Measurements from ENCODE around the gene FXYD2.

Gene FXYD2

GRCh38 chr11:117835576-117835975, 11.0 kb upstream of the FXYD2 start:
- POLR2A ChIA-PET: no interaction called here
- no peak overlapping the region for H3K27ac ChIP-seq (ENCODE audit: insufficient read depth in 1 of 2, low read depth in 1 of 2, low read length in 2 of 2, poor library complexity in 1 of 2, severe bottlenecking in 2 of 2)
- H3K27me3 ChIP-seq (replicated peaks in 2 of 5; ENCODE audit: control insufficient read depth in 4 of 5, insufficient read depth in 5 of 5, low read length in 4 of 5): no peaks in the 10 kb centered on the region

GRCh38 chr11:117834838-117835443, 10.4 kb upstream of the FXYD2 start:
- H3K4me1 ChIP-seq (ENCODE audit: control extremely low read depth in 1 of 4, control insufficient read depth in 4 of 4, insufficient read depth in 4 of 4, low read length in 3 of 4): peaks cover 0 to 48% (median 15%) of the 10 kb centered on the region in 4 experiments
- H3K4me3 ChIP-seq (ENCODE audit: control insufficient read depth in 1 of 7, extremely low read depth in 1 of 7, insufficient read depth in 4 of 7, low read depth in 2 of 7, low read length in 6 of 7): no peak overlapping the region
- no peaks in the 10 kb centered on the region for H3K27me3 ChIP-seq (replicated peaks in 2 of 5; ENCODE audit: control insufficient read depth in 4 of 5, insufficient read depth in 5 of 5, low read length in 4 of 5)
- ChIA-PET CTCF (interaction anchor here (0.7 to 6.0 kb wide), 13 partner anchors 9 to 503 kb away, joined by 3 to 47 read pairs (median 6); partner anchors contain the start of genes FXYD2 and TMPRSS13), POLR2A (no interaction called here)
- 99% methylated on average over 17 of the region's 17 CpGs for WGBS (ENCODE audit: insufficient coverage)
- DNase-seq: no peak
- no peak overlapping the region for H3K27ac ChIP-seq (ENCODE audit: insufficient read depth in 1 of 2, low read depth in 1 of 2, low read length in 2 of 2, poor library complexity in 1 of 2, severe bottlenecking in 2 of 2)
- no peaks in the 10 kb centered on the region for H3K36me3 ChIP-seq (ENCODE audit: control insufficient read depth in 4 of 4, insufficient read depth in 4 of 4, low read length in 3 of 4)
- H3K9me3 ChIP-seq (ENCODE audit: control extremely low read depth in 1 of 5, control insufficient read depth in 4 of 5, insufficient read depth in 2 of 5, low read depth in 1 of 5, low read length in 4 of 5): no peaks in the 10 kb centered on the region

More at GRCh38 chr11:117835576-117835975, 11.0 kb upstream of the FXYD2 start:
- WGBS (ENCODE audit: insufficient coverage): 98% methylated on average over 6 of the region's 8 CpGs
- Histone ChIP-seq H3K36me3 (ENCODE audit: control insufficient read depth in 4 of 4, insufficient read depth in 4 of 4, low read length in 3 of 4) (no peaks in the 10 kb centered on the region), H3K9me3 (ENCODE audit: control extremely low read depth in 1 of 5, control insufficient read depth in 4 of 5, insufficient read depth in 2 of 5, low read depth in 1 of 5, low read length in 4 of 5) (no peaks in the 10 kb centered on the region), H3K4me3 (ENCODE audit: control insufficient read depth in 1 of 7, extremely low read depth in 1 of 7, insufficient read depth in 4 of 7, low read depth in 2 of 7, low read length in 6 of 7) (no peak overlapping the region), H3K4me1 (ENCODE audit: control extremely low read depth in 1 of 4, control insufficient read depth in 4 of 4, insufficient read depth in 4 of 4, low read length in 3 of 4) (peaks cover 0 to 41% (median 9%) of the 10 kb centered on the region in 4 experiments)
- CTCF ChIA-PET: interaction anchor here (1.0 to 6.0 kb wide), 7 partner anchors 10 to 218 kb away, joined by 3 to 43 read pairs (median 8); partner anchors contain the start of genes FXYD2 and TMPRSS13
- no peak for DNase-seq

GRCh38 chr11:117834068-117834810, 9.7 kb upstream of the FXYD2 start:
- POLR2A ChIA-PET: interaction anchor here (1.1 kb wide), 1 partner anchor 8 kb away, joined by 6 read pairs; no protein-coding TSS in a partner anchor
- CTCF ChIA-PET: interaction anchor here (0.7 to 6.0 kb wide), 16 partner anchors 8 to 503 kb away, joined by 3 to 47 read pairs (median 4); partner anchors contain the start of genes FXYD2 and TMPRSS13

GRCh38 chr11:117833401-117833891, 8.9 kb upstream of the FXYD2 start:
- no peaks in the 10 kb centered on the region for H3K36me3 ChIP-seq (ENCODE audit: control insufficient read depth in 4 of 4, insufficient read depth in 4 of 4, low read length in 3 of 4)
- no peak overlapping the region for H3K27ac ChIP-seq (ENCODE audit: insufficient read depth in 1 of 2, low read depth in 1 of 2, low read length in 2 of 2, poor library complexity in 1 of 2, severe bottlenecking in 2 of 2)
- no peak for DNase-seq
- no peaks in the 10 kb centered on the region for H3K27me3 ChIP-seq (replicated peaks in 2 of 5; ENCODE audit: control insufficient read depth in 4 of 5, insufficient read depth in 5 of 5, low read length in 4 of 5)
- POLR2A ChIA-PET: interaction anchor here (1.1 kb wide), 1 partner anchor 9 kb away, joined by 6 read pairs; no protein-coding TSS in a partner anchor
- CTCF ChIA-PET: interaction anchor here (1.0 to 6.0 kb wide), 11 partner anchors 10 to 223 kb away, joined by 3 to 47 read pairs (median 3); partner anchors contain the start of gene FXYD2
- no peak overlapping the region for H3K4me3 ChIP-seq (ENCODE audit: control insufficient read depth in 1 of 7, extremely low read depth in 1 of 7, insufficient read depth in 4 of 7, low read depth in 2 of 7, low read length in 6 of 7)
- H3K4me1 ChIP-seq (ENCODE audit: control extremely low read depth in 1 of 4, control insufficient read depth in 4 of 4, insufficient read depth in 4 of 4, low read length in 3 of 4): peaks cover 0 to 61% (median 24%) of the 10 kb centered on the region in 4 experiments
- no peaks in the 10 kb centered on the region for H3K9me3 ChIP-seq (ENCODE audit: control extremely low read depth in 1 of 5, control insufficient read depth in 4 of 5, insufficient read depth in 2 of 5, low read depth in 1 of 5, low read length in 4 of 5)
- 88% methylated on average over 6 of the region's 7 CpGs for WGBS (ENCODE audit: insufficient coverage)

More at GRCh38 chr11:117834068-117834810, 9.7 kb upstream of the FXYD2 start:
- no peaks in the 10 kb centered on the region for H3K36me3 ChIP-seq (ENCODE audit: control insufficient read depth in 4 of 4, insufficient read depth in 4 of 4, low read length in 3 of 4)
- H3K27ac ChIP-seq (ENCODE audit: insufficient read depth in 1 of 2, low read depth in 1 of 2, low read length in 2 of 2, poor library complexity in 1 of 2, severe bottlenecking in 2 of 2): no peak overlapping the region
- WGBS (ENCODE audit: insufficient coverage): 100% methylated on average over 2 of the region's 6 CpGs
- peaks cover 0 to 53% (median 16%) of the 10 kb centered on the region in 4 experiments for H3K4me1 ChIP-seq (ENCODE audit: control extremely low read depth in 1 of 4, control insufficient read depth in 4 of 4, insufficient read depth in 4 of 4, low read length in 3 of 4)
- no peak for DNase-seq
- H3K4me3 ChIP-seq (ENCODE audit: control insufficient read depth in 1 of 7, extremely low read depth in 1 of 7, insufficient read depth in 4 of 7, low read depth in 2 of 7, low read length in 6 of 7): no peak overlapping the region
- no peaks in the 10 kb centered on the region for H3K27me3 ChIP-seq (replicated peaks in 2 of 5; ENCODE audit: control insufficient read depth in 4 of 5, insufficient read depth in 5 of 5, low read length in 4 of 5)
- no peaks in the 10 kb centered on the region for H3K9me3 ChIP-seq (ENCODE audit: control extremely low read depth in 1 of 5, control insufficient read depth in 4 of 5, insufficient read depth in 2 of 5, low read depth in 1 of 5, low read length in 4 of 5)

GRCh38 chr11:117832511-117832910, 8.0 kb upstream of the FXYD2 start:
- Histone ChIP-seq H3K27me3 (replicated peaks in 2 of 5; ENCODE audit: control insufficient read depth in 4 of 5, insufficient read depth in 5 of 5, low read length in 4 of 5) (no peaks in the 10 kb centered on the region), H3K9me3 (ENCODE audit: control extremely low read depth in 1 of 5, control insufficient read depth in 4 of 5, insufficient read depth in 2 of 5, low read depth in 1 of 5, low read length in 4 of 5) (no peaks in the 10 kb centered on the region), H3K36me3 (ENCODE audit: control insufficient read depth in 4 of 4, insufficient read depth in 4 of 4, low read length in 3 of 4) (no peaks in the 10 kb centered on the region), H3K4me1 (ENCODE audit: control extremely low read depth in 1 of 4, control insufficient read depth in 4 of 4, insufficient read depth in 4 of 4, low read length in 3 of 4) (peaks cover 0 to 67% (median 34%) of the 10 kb centered on the region in 4 experiments), H3K27ac (ENCODE audit: insufficient read depth in 1 of 2, low read depth in 1 of 2, low read length in 2 of 2, poor library complexity in 1 of 2, severe bottlenecking in 2 of 2) (no peak overlapping the region), H3K4me3 (ENCODE audit: control insufficient read depth in 1 of 7, extremely low read depth in 1 of 7, insufficient read depth in 4 of 7, low read depth in 2 of 7, low read length in 6 of 7) (no peak overlapping the region)
- no peak for DNase-seq
- WGBS (ENCODE audit: insufficient coverage): 98% methylated on average over 8 of the region's 8 CpGs
- CTCF ChIA-PET: interaction anchor here (0.6 to 6.0 kb wide), 7 partner anchors 10 to 692 kb away, joined by 3 to 47 read pairs (median 3); partner anchors contain the start of gene FXYD2
- POLR2A ChIA-PET: no interaction called here

- no peak overlapping the region for H3K4me3 ChIP-seq (ENCODE audit: control insufficient read depth in 1 of 7, extremely low read depth in 1 of 7, insufficient read depth in 4 of 7, low read depth in 2 of 7, low read length in 6 of 7)
- ChIA-PET POLR2A (no interaction called here), CTCF (interaction anchor here (0.6 to 6.0 kb wide), 9 partner anchors 9 to 693 kb away, joined by 3 to 47 read pairs (median 5); partner anchors contain the start of gene FXYD2)
- H3K4me1 ChIP-seq (ENCODE audit: control extremely low read depth in 1 of 4, control insufficient read depth in 4 of 4, insufficient read depth in 4 of 4, low read length in 3 of 4): peaks cover 0 to 64% (median 35%) of the 10 kb centered on the region in 4 experiments
- no peaks in the 10 kb centered on the region for H3K9me3 ChIP-seq (ENCODE audit: control extremely low read depth in 1 of 5, control insufficient read depth in 4 of 5, insufficient read depth in 2 of 5, low read depth in 1 of 5, low read length in 4 of 5)
- DNase-seq: no peak
- H3K27ac ChIP-seq (ENCODE audit: insufficient read depth in 1 of 2, low read depth in 1 of 2, low read length in 2 of 2, poor library complexity in 1 of 2, severe bottlenecking in 2 of 2): no peak overlapping the region
- no peaks in the 10 kb centered on the region for H3K27me3 ChIP-seq (replicated peaks in 2 of 5; ENCODE audit: control insufficient read depth in 4 of 5, insufficient read depth in 5 of 5, low read length in 4 of 5)
- 92% methylated on average over 7 of the region's 7 CpGs for WGBS (ENCODE audit: insufficient coverage)
- no peaks in the 10 kb centered on the region for H3K36me3 ChIP-seq (ENCODE audit: control insufficient read depth in 4 of 4, insufficient read depth in 4 of 4, low read length in 3 of 4)
Measured at GRCh38 chr11:117831661-117832415, 7.3 kb upstream of the FXYD2 start.
